Measurements from ENCODE around the gene P4HA2.
A peak's percentile ranks its signal among the peaks of the same experiment; 100 is the strongest.

Gene P4HA2

GRCh38 chr5:132250547-132250946 lies 22.9 kb upstream of the P4HA2 start:
- Histone ChIP-seq H3K4me1 (peaks cover 0 to 22% (median 17%) of the 10 kb centered on the region in 4 donors), H3K9me3 (peaks cover 0 to 7% (median 0%) of the 10 kb centered on the region in 3 donors), H3K36me3 (no peaks in the 10 kb centered on the region), H3K4me3 (no peak overlapping the region), H3K27ac (peak overlapping the region in 1 of 2 donors; percentile 59), H3K27me3 (no peaks in the 10 kb centered on the region)
- no peak for DNase-seq
- TF ChIP-seq, protein P1, sequence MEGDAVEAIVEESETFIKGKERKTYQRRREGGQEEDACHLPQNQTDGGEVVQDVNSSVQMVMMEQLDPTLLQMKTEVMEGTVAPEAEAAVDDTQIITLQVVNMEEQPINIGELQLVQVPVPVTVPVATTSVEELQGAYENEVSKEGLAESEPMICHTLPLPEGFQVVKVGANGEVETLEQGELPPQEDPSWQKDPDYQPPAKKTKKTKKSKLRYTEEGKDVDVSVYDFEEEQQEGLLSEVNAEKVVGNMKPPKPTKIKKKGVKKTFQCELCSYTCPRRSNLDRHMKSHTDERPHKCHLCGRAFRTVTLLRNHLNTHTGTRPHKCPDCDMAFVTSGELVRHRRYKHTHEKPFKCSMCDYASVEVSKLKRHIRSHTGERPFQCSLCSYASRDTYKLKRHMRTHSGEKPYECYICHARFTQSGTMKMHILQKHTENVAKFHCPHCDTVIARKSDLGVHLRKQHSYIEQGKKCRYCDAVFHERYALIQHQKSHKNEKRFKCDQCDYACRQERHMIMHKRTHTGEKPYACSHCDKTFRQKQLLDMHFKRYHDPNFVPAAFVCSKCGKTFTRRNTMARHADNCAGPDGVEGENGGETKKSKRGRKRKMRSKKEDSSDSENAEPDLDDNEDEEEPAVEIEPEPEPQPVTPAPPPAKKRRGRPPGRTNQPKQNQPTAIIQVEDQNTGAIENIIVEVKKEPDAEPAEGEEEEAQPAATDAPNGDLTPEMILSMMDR (IDR thresholded peaks at IDR 0.05): no peak
- intact Hi-C loops (cut with DNase I; ENCODE audit: low total_unique reads): no loop called here

DNA sequence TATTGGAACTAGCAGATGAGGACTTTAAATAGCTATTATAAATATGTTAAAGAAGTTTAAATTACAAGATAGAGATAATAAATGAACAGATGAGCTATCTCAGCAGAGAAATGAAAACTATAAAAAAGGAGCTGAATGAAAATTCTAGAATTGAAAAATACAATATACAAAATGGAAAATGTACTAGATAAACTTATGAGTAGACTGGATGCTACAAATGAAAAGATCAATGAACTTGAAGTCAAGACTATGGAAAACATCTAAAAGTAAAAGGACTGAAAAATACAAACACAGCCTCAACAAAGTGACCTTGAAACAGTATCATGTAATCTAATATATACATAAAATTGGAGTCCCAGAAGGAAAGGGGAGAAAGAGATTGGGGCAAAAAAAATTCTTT lies 19.2 kb upstream of the P4HA2 start:
- TF ChIP-seq, protein P1 (IDR thresholded peaks at IDR 0.05): no peak
- intact Hi-C loops (cut with DNase I; ENCODE audit: low total_unique reads): no loop called here
- no peaks in the 10 kb centered on the region for H3K36me3 ChIP-seq

DNA sequence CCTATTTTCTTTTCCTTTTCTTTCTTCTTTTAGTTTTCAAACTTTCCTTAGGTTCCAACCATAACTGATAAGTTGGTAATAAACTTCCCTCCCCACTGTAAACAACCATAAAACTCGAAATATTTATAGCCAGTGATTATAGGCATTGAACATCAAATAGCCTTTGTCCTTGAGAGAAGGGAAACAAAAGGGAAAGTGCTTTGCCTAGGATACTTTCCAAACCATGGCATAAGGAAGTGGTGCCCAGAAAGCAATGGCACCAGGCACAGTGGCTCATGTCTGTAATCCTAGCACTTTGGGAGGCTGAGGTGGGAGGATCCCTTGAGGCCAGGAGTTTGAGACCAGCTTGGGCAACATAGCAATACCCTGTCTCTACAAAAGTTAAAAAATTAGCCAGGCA lies 17.9 kb upstream of the P4HA2 start:
- TF ChIP-seq, protein P1 (IDR thresholded peaks at IDR 0.05): no peak
- Histone ChIP-seq H3K27me3 (no peaks in the 10 kb centered on the region), H3K27ac (no peak overlapping the region), H3K36me3 (no peaks in the 10 kb centered on the region), H3K9me3 (peaks cover 0 to 16% (median 4%) of the 10 kb centered on the region in 3 donors), H3K4me3 (no peak overlapping the region), H3K4me1 (no peaks in the 10 kb centered on the region)
- DNase-seq: no peak
- intact Hi-C loops (cut with DNase I; ENCODE audit: low total_unique reads): no loop called here

More for the DNA sequence above, 19.2 kb upstream of the P4HA2 start:
- DNase-seq: no peak
- Histone ChIP-seq H3K4me1 (no peaks in the 10 kb centered on the region), H3K4me3 (no peak overlapping the region), H3K27me3 (no peaks in the 10 kb centered on the region), H3K27ac (no peak overlapping the region), H3K9me3 (peaks cover 0 to 16% (median 4%) of the 10 kb centered on the region in 3 donors)

DNA sequence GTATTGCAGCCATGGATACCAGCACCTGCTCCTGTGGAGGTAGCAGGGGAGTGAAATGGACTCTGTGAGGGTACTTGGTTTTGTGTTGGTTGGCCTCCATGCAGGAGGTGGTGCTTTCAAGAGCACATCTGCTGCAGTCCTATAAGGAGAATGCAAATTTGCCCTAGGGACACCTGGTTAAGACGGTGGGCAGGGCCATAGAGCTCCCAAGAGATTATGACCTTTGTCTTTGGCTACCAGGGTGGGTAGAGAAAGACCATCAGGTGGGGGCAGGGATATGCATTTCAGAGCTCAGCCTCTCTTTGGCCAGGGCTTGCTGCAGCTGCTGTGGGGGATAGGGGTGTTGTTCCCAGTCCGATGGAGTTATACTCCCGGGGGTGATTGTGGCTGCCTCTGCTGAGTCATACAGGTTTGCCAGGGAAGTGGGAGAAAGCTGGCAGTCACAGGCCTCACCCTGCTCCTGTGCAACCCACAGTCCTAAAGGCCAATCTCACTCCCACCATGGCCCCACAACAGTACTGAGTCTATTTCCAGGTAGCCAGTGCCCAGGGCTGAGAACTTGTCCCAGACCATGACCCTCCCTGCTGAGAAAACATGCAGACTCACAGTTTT lies 15.8 kb upstream of the P4HA2 start:
- DNase-seq: peak in 1 of 2 donors; percentile 39
- Histone ChIP-seq H3K4me1 (no peaks in the 10 kb centered on the region), H3K4me3 (no peak overlapping the region), H3K27ac (no peak overlapping the region), H3K27me3 (no peaks in the 10 kb centered on the region), H3K36me3 (no peaks in the 10 kb centered on the region), H3K9me3 (peaks cover 0 to 16% (median 4%) of the 10 kb centered on the region in 3 donors)
- TF ChIP-seq, protein P1 (IDR thresholded peaks at IDR 0.05): no peak
- intact Hi-C loops (cut with DNase I; ENCODE audit: low total_unique reads): no loop called here

- peak in 1 of 2 donors; percentile 38 for DNase-seq
Measured at GRCh38 chr5:132239776-132240175, 12.1 kb upstream of the P4HA2 start.

More at GRCh38 chr5:132239776-132240175, 12.1 kb upstream of the P4HA2 start:
- Histone ChIP-seq H3K36me3 (no peaks in the 10 kb centered on the region), H3K27me3 (no peaks in the 10 kb centered on the region), H3K9me3 (peaks cover 0 to 8% (median 4%) of the 10 kb centered on the region in 3 donors), H3K27ac (no peak overlapping the region), H3K4me1 (no peaks in the 10 kb centered on the region), H3K4me3 (no peak overlapping the region)
- intact Hi-C loops (cut with DNase I; ENCODE audit: low total_unique reads): loop anchor here (2.0 kb wide), 1 partner anchor 43 kb away; no protein-coding TSS in a partner anchor
- TF ChIP-seq, protein P1 (IDR thresholded peaks at IDR 0.05): no peak
